Measurements from ENCODE around the gene IPO8.

GRCh38 chr12:30719060-30719459 lies 23.4 kb upstream of the IPO8 start:
- TF ChIP-seq, protein P1, sequence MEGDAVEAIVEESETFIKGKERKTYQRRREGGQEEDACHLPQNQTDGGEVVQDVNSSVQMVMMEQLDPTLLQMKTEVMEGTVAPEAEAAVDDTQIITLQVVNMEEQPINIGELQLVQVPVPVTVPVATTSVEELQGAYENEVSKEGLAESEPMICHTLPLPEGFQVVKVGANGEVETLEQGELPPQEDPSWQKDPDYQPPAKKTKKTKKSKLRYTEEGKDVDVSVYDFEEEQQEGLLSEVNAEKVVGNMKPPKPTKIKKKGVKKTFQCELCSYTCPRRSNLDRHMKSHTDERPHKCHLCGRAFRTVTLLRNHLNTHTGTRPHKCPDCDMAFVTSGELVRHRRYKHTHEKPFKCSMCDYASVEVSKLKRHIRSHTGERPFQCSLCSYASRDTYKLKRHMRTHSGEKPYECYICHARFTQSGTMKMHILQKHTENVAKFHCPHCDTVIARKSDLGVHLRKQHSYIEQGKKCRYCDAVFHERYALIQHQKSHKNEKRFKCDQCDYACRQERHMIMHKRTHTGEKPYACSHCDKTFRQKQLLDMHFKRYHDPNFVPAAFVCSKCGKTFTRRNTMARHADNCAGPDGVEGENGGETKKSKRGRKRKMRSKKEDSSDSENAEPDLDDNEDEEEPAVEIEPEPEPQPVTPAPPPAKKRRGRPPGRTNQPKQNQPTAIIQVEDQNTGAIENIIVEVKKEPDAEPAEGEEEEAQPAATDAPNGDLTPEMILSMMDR (conservative IDR thresholded peaks at IDR 0.05): no peak
- TF ChIP-seq ZFX (IDR thresholded peaks at IDR 0.05): no peak

Measured in C4-2B (cell line).